Activated gamma-delta T cell treated with Interleukin-2 at 50 U/mL for 16 hours (primary cell): ENCODE data around the gene MAP7D1.
"Not testable (repeated sequence)": the region's sequence is repeated elsewhere in the genome, so short reads cannot be mapped to it uniquely, and the experiment has no call there.

ENCODE experiments used
- DNase-seq: peaks from one replicate; pipeline ENCODE4 v3.0.0-alpha.2; 2020

MAP7D1 gene

GRCh38 chr1:36172017-36172747 is 16.2 kb downstream of the MAP7D1 start:
- DNase-seq, result no peak

GRCh38 chr1:36172983-36173382 is 17.0 kb downstream of the MAP7D1 start:
- DNase-seq, result no peak

GRCh38 chr1:36174713-36175112 is 18.8 kb downstream of the MAP7D1 start:
- DNase-seq, result no peak

GRCh38 chr1:36175137-36176095 is 19.5 kb downstream of the MAP7D1 start:
- no peak for DNase-seq

- DNase-seq, result no peak
Measured at GRCh38 chr1:36176106-36176949, 20.4 kb downstream of the MAP7D1 start.

- no peak for DNase-seq
Measured at GRCh38 chr1:36177589-36178431, 21.9 kb downstream of the MAP7D1 start.

- no peak for DNase-seq
Measured at GRCh38 chr1:36178471-36179219, 22.7 kb downstream of the MAP7D1 start.

- DNase-seq, result no peak
Measured at GRCh38 chr1:36179220-36179600, 23.2 kb downstream of the MAP7D1 start.

GRCh38 chr1:36182734-36183133 is 26.8 kb downstream of the MAP7D1 start:
- no peak for DNase-seq

GRCh38 chr1:36183309-36183856 is 27.4 kb downstream of the MAP7D1 start:
- no peak for DNase-seq

- DNase-seq, result peak; percentile 78
Measured at GRCh38 chr1:36187800-36188593, 32.0 kb downstream of the MAP7D1 start.

- DNase-seq, result not testable (repeated sequence)
Measured at GRCh38 chr1:36196805-36197204, 40.8 kb downstream of the MAP7D1 start.

GRCh38 chr1:36198641-36199040 is 42.7 kb downstream of the MAP7D1 start:
- DNase-seq, result no peak

GRCh38 chr1:36199934-36200741 is 44.2 kb downstream of the MAP7D1 start:
- DNase-seq, result no peak

GRCh38 chr1:36203027-36203553 is 47.1 kb downstream of the MAP7D1 start:
- no peak for DNase-seq

GRCh38 chr1:36203554-36204346 is 47.8 kb downstream of the MAP7D1 start:
- DNase-seq, result no peak

GRCh38 chr1:36204347-36204909 is 48.5 kb downstream of the MAP7D1 start:
- DNase-seq, result no peak
